ENCODE measurements around the gene IPO11.

DNA sequence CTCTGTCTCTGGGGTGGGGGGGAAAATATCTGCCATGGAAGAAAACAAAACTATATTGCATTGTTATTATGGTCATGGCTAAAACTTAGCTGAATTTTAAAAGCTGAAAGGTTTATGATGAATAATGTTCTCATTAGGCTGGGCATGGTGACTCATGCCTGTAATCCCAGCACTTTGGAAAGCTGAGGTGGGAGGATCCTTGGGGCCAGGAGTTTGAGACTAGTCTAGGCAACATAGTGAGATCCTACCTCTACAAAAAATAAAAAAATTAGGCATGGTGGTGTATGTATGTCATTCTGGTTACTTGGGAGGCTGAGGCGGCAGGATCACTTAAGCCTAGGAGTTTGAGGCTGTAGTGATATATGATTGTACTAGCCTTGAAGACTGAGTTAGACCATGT lies 44.5 kb downstream of the IPO11 start:
- TF ChIP-seq, protein P1, sequence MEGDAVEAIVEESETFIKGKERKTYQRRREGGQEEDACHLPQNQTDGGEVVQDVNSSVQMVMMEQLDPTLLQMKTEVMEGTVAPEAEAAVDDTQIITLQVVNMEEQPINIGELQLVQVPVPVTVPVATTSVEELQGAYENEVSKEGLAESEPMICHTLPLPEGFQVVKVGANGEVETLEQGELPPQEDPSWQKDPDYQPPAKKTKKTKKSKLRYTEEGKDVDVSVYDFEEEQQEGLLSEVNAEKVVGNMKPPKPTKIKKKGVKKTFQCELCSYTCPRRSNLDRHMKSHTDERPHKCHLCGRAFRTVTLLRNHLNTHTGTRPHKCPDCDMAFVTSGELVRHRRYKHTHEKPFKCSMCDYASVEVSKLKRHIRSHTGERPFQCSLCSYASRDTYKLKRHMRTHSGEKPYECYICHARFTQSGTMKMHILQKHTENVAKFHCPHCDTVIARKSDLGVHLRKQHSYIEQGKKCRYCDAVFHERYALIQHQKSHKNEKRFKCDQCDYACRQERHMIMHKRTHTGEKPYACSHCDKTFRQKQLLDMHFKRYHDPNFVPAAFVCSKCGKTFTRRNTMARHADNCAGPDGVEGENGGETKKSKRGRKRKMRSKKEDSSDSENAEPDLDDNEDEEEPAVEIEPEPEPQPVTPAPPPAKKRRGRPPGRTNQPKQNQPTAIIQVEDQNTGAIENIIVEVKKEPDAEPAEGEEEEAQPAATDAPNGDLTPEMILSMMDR (conservative IDR thresholded peaks at IDR 0.05; ENCODE audit: low read depth in 2 of 2), result no peak
- no peak for TF ChIP-seq CREB1 (CRISPR knock-in tag; IDR thresholded peaks at IDR 0.05; ENCODE audit: low read depth)
- TF ChIP-seq, protein P2, sequence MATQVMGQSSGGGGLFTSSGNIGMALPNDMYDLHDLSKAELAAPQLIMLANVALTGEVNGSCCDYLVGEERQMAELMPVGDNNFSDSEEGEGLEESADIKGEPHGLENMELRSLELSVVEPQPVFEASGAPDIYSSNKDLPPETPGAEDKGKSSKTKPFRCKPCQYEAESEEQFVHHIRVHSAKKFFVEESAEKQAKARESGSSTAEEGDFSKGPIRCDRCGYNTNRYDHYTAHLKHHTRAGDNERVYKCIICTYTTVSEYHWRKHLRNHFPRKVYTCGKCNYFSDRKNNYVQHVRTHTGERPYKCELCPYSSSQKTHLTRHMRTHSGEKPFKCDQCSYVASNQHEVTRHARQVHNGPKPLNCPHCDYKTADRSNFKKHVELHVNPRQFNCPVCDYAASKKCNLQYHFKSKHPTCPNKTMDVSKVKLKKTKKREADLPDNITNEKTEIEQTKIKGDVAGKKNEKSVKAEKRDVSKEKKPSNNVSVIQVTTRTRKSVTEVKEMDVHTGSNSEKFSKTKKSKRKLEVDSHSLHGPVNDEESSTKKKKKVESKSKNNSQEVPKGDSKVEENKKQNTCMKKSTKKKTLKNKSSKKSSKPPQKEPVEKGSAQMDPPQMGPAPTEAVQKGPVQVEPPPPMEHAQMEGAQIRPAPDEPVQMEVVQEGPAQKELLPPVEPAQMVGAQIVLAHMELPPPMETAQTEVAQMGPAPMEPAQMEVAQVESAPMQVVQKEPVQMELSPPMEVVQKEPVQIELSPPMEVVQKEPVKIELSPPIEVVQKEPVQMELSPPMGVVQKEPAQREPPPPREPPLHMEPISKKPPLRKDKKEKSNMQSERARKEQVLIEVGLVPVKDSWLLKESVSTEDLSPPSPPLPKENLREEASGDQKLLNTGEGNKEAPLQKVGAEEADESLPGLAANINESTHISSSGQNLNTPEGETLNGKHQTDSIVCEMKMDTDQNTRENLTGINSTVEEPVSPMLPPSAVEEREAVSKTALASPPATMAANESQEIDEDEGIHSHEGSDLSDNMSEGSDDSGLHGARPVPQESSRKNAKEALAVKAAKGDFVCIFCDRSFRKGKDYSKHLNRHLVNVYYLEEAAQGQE (IDR thresholded peaks at IDR 0.05; ENCODE audit: unreplicated experiment), result no peak
- no peak for TF ChIP-seq POLR2AphosphoS5 (IDR thresholded peaks at IDR 0.05; ENCODE audit: low read depth)
- TF ChIP-seq ZNF114 (CRISPR knock-in tag; IDR thresholded peaks at IDR 0.05), result no peak
- no peak for TF ChIP-seq EZH2 (IDR thresholded peaks at IDR 0.05; ENCODE audit: low read depth, unreplicated experiment)
- TF ChIP-seq, protein P3, sequence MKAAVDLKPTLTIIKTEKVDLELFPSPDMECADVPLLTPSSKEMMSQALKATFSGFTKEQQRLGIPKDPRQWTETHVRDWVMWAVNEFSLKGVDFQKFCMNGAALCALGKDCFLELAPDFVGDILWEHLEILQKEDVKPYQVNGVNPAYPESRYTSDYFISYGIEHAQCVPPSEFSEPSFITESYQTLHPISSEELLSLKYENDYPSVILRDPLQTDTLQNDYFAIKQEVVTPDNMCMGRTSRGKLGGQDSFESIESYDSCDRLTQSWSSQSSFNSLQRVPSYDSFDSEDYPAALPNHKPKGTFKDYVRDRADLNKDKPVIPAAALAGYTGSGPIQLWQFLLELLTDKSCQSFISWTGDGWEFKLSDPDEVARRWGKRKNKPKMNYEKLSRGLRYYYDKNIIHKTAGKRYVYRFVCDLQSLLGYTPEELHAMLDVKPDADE (IDR thresholded peaks at IDR 0.05), result no peak
- no peak for TF ChIP-seq JUNB (IDR thresholded peaks at IDR 0.05; ENCODE audit: unreplicated experiment)
- no peak for TF ChIP-seq EZH2phosphoT487 (IDR thresholded peaks at IDR 0.05; ENCODE audit: unreplicated experiment)
- TF ChIP-seq ZNF331 (CRISPR knock-in tag; IDR thresholded peaks at IDR 0.05; ENCODE audit: low read depth), result no peak
- no peak for TF ChIP-seq STAT1 (IDR thresholded peaks at IDR 0.05; ENCODE audit: unreplicated experiment)

Data from GM23338 (cell line).